ENCODE measurements around the gene TESK1.
A peak's percentile ranks its signal among the peaks of the same experiment; 100 is the strongest.
"Not testable (repeated sequence)": the region's sequence is repeated elsewhere in the genome, so short reads cannot be mapped to it uniquely, and the experiment has no call there.

The TESK1 gene

DNA sequence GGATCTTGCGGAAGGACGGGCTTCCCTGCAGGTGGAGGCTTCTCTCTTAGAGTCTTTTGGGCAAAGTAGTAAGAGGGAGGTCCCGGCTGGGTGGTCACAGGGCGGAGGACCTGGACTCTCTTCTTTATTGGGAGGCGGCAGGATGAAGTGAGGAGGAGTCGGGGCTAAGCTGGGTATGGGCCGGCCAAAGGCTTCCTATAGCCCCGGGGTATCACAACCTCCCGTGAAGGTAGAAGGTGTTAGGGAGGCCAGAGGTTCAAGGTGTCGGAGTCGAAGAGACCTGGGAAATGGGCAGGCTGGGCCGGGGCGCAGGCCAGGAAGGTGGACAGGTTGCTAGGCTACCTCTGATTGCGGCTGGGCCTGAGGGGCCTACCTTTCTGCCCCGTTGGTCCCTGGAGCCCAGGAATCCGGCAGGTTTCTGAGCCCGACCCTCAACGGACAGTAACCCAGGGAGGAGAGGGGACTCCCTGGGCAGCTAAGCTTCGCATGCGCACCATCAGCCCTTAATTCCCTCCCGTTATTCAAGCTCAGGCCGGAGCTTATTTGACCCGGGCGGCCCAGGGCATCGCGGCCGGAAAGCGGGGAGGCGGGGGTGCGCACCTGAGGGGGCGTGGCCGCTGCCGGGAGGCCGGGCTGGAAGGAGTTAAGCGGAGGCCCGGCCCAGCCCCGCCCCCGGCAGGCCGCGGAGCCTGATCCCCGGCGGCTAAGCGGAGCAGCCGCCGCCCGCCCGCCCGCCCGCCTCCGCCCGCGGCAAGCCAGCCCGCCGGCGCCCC lies at the start of gene TESK1:
Gene TESK1 (plus strand): TSS at position 685 of the 773 bp plus-strand sequence. CDS start 358 bp downstream, outside the sequence.
- peak; percentile 95 for DNase-seq

DNA sequence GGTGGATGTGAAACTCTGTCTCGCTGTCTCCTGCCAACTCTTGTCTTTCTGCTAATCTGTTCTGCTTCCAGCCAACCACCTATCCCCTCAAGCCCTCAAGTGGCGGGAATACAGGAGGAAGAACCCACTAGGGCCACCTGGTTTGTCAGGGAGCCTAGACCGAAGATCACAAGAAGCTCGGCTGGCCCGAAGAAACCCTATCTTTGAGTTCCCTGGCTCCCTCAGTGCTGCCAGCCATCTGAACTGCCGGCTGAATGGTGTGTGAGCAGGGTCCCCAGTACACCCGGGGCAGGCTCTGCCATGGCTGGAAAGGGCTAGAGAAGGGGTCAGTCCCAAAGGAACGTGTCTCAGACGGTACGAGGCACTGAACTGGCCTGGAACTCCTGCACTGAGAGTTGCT lies 49.2 kb upstream of the TESK1 start:
- DNase-seq, result no peak

DNA sequence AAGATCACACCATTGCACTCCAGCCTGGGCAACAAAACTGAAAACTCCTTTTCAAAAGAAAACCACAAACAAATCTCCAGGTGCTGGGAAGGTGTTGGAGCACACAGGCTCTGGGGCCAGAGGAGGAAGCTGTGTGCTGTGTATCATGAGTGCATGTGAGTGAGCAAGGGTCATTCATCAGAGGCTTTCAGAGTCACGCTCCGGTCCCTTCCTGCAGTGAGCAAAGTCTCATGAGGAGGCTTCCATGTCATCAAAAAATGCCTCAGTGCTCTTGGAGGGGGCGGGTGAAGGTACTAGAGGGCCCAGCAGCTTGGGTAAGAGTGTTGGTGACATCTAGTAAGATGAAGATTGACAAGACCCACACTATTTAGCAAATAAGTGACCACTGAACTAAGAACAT lies 48.3 kb upstream of the TESK1 start:
- no peak for DNase-seq

DNA sequence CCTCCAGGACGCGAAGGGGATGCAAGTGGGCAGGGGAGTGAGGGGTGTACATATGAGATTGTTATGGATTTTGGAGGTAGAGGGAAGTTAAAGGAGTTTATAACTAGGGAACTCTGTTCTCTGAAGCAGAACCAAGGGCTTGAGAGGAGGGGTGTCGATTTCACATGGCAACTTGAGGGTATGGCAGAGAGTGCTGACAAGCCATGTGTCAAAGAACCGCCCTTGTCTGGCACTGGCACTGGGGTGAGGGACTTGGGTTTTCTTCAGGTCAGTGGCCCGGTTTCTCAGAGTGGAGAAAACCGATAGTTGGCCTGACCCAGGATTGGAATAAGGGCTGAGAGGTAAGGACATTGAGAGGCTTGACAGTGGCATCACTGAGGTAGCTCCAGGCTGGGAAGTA lies 47.7 kb upstream of the TESK1 start:
- no peak for DNase-seq

DNA sequence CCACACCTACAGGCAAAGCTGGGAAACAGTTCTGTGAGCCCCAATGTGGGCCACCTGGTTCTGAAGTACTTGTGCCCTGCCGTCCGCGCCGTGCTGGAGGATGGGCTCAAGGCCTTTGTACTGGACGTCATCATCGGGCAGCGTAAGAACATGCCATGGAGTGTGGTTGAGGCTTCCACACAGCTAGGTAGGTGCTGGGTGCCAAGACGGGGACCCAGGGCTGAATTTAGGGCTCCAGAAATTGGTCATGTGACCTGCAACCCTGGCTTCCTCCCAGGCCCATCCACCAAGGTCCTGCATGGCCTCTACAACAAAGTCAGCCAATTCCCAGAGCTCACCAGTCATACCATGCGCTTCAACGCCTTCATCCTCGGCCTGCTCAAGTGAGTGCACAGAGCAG lies 46.9 kb upstream of the TESK1 start:
- no peak for DNase-seq

DNA sequence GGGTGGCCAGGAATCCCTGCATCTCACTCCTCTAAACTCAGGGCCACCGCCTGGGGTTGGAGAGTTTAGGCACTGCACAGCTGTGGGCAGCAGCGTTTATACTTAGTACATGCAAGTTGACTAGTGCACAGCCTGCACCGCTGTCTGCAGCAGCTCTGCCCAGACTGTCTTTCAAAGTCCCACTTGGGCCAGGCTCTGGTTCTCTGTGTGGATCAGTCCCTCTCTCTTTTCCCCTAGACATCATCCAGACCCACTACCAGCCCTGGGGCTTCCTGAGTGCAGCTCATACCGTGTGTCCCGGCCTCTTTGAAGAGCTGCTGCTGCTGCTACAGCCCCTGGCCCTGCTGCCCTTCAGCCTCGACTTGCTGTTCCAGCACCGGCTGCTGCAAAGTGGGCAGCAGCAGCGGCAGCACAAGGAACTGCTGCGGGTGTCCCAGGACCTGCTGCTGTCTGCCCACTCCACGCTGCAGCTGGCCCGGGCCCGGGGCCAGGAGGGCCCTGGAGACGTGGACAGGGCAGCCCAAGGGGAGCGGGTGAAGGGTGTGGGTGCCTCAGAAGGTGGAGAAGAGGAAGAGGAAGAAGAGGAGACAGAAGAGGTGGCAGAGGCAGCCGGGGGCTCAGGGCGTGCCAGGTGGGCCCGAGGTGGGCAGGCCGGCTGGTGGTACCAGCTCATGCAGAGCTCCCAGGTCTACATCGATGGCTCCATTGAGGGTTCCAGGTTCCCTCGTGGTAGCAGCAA lies 45.1 kb upstream of the TESK1 start:
- no peak for DNase-seq

DNA sequence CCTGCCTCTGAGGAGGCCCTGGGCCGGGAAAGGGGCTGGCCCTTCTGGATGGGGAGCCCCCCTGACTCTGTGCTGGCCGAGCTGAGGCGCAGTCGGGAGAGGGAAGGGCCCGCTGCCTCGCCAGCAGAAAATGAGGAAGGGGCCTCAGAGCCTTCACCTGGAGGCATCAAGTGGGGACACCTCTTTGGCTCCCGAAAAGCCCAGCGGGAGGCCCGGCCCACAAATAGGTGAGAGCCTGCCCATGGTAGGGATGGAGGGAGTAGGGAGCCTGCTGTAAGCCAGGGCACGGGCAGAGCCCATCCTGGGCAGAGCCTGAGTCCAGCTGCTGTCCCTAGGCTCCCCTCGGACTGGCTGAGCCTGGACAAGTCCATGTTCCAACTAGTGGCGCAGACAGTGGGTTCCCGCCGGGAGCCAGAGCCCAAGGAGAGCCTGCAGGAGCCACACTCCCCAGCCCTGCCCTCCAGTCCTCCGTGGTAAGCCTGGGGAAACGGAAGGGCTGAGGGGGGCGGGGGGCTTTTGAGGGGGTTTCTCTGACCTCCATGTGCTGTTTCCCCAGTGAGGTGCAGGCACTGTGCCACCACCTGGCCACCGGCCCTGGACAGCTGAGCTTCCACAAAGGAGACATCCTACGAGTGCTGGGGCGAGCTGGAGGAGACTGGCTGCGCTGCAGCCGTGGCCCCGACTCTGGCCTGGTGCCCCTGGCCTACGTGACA lies 44.3 kb upstream of the TESK1 start:
- no peak for DNase-seq

GRCh38 chr9:35561468-35562261 lies 43.4 kb upstream of the TESK1 start:
- no peak for DNase-seq

GRCh38 chr9:35562895-35563780 lies 41.9 kb upstream of the TESK1 start:
- no peak for DNase-seq

DNA sequence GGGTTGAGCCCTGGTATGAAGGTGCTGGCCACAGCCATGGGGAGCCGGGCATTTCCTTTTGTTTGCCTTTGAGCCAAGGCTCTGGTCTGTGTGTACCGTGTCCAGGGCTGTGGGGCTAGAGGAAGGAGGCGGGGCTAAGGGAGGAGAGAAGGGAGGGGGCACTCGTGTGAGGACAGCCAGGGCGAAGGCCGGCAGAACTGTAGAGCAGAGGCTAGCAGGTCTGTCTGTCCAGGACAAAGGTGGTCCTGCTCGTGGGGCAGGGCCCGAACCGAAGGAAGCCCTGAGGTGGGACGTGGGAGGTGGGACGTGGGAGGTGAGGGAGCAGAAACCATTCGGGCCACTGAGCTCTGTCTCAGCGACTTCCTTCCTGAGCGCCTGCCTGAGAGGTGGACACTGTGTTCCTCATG lies 41.3 kb upstream of the TESK1 start:
- DNase-seq, result no peak

GRCh38 chr9:35564658-35565061 lies 40.4 kb upstream of the TESK1 start:
- no peak for DNase-seq

- no peak for DNase-seq
Measured at GRCh38 chr9:35566417-35566816, 38.6 kb upstream of the TESK1 start.

DNA sequence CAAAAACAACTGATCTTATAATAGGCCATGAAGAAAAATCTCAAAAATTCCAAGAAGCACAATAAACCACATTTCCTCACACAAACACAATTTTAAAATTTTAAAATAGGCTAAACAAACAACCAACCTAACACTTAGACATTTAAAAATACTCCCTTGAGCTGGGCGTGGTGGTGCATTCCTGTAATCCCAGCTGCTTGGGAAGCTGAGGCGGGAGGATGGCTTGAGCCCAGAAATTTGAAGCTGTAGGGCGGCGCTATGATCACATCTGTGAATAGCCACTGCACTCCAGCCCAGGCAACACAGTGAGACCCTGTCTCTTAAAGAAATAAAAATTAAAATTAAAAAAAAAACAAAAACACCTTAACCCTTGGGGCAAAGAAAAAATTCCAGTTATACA lies 36.9 kb upstream of the TESK1 start:
- no peak for DNase-seq

DNA sequence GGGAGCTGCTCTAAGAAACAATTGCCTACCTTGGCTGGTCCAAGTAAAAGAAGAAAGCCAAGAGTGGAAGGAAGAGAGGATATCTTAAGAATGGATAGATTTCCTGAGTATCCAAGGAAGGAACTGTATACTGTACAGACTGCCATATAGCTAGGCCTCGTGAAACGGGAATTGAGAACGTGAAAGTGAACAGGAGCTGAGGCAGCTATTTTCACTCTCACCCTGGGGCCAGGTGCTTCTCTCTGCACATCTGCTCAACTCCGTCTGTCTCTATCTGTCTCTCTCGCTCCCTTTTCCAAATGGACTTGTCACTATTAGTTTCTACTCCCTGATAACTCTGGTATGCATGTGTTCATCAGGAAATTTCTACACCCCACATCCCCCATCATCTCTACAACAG lies 35.9 kb upstream of the TESK1 start:
- no peak for DNase-seq

GRCh38 chr9:35570709-35571504 lies 34.2 kb upstream of the TESK1 start:
- DNase-seq, result no peak

- DNase-seq, result no peak
Measured at GRCh38 chr9:35574578-35575122, 30.4 kb upstream of the TESK1 start.

GRCh38 chr9:35575478-35575877 lies 29.6 kb upstream of the TESK1 start:
- no peak for DNase-seq

DNA sequence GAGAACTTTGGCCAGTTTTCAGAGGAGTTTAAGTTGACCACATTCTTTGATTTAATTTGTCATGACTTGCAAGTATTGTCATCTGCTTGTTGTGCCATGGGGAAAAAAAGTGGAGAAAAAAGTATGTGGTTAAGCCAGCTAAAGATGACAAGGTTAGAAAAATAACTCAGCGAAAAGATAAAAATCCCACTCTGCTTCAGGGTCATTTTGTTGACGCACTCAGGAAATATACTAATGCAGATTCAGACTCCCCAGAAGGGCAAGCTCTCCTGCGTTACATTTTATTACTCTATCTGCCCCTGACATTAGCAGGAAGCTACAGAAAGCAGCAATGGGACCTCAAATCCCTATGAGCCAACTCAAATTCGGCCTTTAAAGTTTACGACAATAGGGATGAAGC lies 27.6 kb upstream of the TESK1 start:
- DNase-seq, result no peak

- no peak for DNase-seq
Measured at GRCh38 chr9:35579130-35579529, 25.9 kb upstream of the TESK1 start.

GRCh38 chr9:35579659-35580227 lies 25.3 kb upstream of the TESK1 start:
- DNase-seq, result not testable (repeated sequence)

Measured in 8988T (cell line).